Motor neuron (in vitro differentiated cells): ENCODE data around the gene PARVB. TPM values are rescaled to one million over a fixed set of nuclear protein-coding genes. Genes with fewer than 3 reads are reported as not detected.
A peak's percentile ranks its signal among the peaks of the same experiment; 100 is the strongest.

Source experiments
- ATAC-seq, 8 experiments: fragments of 200-7000 bp; cut with Tn5 transposase; replicated peaks in 6 of 8; 2 replicates each; pipeline ENCODE4 v1.8.0; 2021; ENCODE audit warnings: mild to moderate bottlenecking in 8 of 8, moderate library complexity in 8 of 8
- H3K27ac ChIP-seq, 2 donors: fragments of 250-450 bp; sonication (Bioruptor Pico); 2 replicates each; pipeline ENCODE4 v1.9.0; 2021; ENCODE audit warnings: antibody characterized with exemption in 2 of 2, mild to moderate bottlenecking in 2 of 2, moderate library complexity in 1 of 2
- H3K4me1 ChIP-seq, 2 donors: fragments of 250-450 bp; sonication (Bioruptor Pico); replicated peaks in 1 of 2; 2 replicates each; pipeline ENCODE4 v1.6.1; 2021; ENCODE audit warnings: antibody characterized with exemption in 2 of 2, mild to moderate bottlenecking in 2 of 2, moderate library complexity in 1 of 2
- H3K4me3 ChIP-seq, 5 donors: fragments of 250-450 bp; sonication (Bioruptor Pico); 2 replicates each; pipeline ENCODE4 v1.9.0; 2021; ENCODE audit warnings: antibody characterized with exemption in 5 of 5, mild to moderate bottlenecking in 5 of 5, moderate library complexity in 4 of 5
- WGBS, 10 experiments: fragments of 450-650 bp; shearing (Covaris generic); methylation state at CpG; one replicate each; pipeline ENCODE4 v1.0.0; 2022; 5-methylcytosine and 5-hydroxymethylcytosine counted together
- in situ Hi-C, 9 experiments: fragments of 400-800 bp; cut with MboI; loops; one replicate each; pipeline ENCODE4 v1.15.0; 2021; ENCODE audit warnings: low sequenced_read_pairs in 9 of 9, low pct_unique_long_range_greater_than_20kb in 2 of 9; ENCODE audit not compliant: unreplicated experiment in 9 of 9
- total RNA-seq, 8 experiments: library from RNA; unstranded; fragments of 300-600 nt; gene quantifications; 2 replicates each; pipeline versions ENCODE4 v1.2.3 to v1.2.4, GENCODE V29; 2022

The PARVB gene
- total RNA-seq, 8 experiments from 2014 or later, result 0.65 to 66.5 (median 3.3) TPM

- Histone ChIP-seq H3K4me1 (peaks cover 11 to 17% of the 10 kb centered on the region in 2 donors), H3K4me3 (no peak overlapping the region), H3K27ac (no peak overlapping the region)
- ATAC-seq, result peak in 1 of 8 experiments; percentile 9
- WGBS, 10 experiments, result 50 to 100% (median 82%) methylated on average over 1 to 8 of the region's 10 CpGs; no CpG with 5 or more reads in 3 of the 10 experiments
- in situ Hi-C loops, result no loop called here
These were observed 149.1 kb downstream of the PARVB start for GRCh38 chr22:44173154-44173553.

GRCh38 chr22:44175676-44176075 lies 151.6 kb downstream of the PARVB start:
- in situ Hi-C loops, result no loop called here
- no peak for ATAC-seq
- Histone ChIP-seq H3K4me1 (peaks cover 15 to 21% of the 10 kb centered on the region in 2 donors), H3K4me3 (no peak overlapping the region), H3K27ac (no peak overlapping the region)
- WGBS, 10 experiments, result 81 to 100% (median 92%) methylated on average over 1 to 2 of the region's 8 CpGs; no CpG with 5 or more reads in 6 of the 10 experiments

GRCh38 chr22:44179196-44179988 lies 155.3 kb downstream of the PARVB start:
- 34 to 100% (median 53%) methylated on average over 1 to 8 of the region's 10 CpGs; no CpG with 5 or more reads in 1 of the 10 experiments for WGBS, 10 experiments
- ATAC-seq, result peak in 3 of 8 experiments; percentile 23 to 57 (median 32)

GRCh38 chr22:44179989-44180705 lies 156.0 kb downstream of the PARVB start:
- in situ Hi-C loops, result no loop called here
- ATAC-seq, result peak in 3 of 8 experiments; percentile 16 to 31 (median 30)
- Histone ChIP-seq H3K4me3 (no peak overlapping the region), H3K4me1 (peaks cover 7% of the 10 kb centered on the region in 2 donors), H3K27ac (no peak overlapping the region)
- WGBS, 10 experiments, result 71 to 93% (median 87%) methylated on average over 1 to 3 of the region's 6 CpGs; no CpG with 5 or more reads in 4 of the 10 experiments

More at GRCh38 chr22:44179196-44179988, 155.3 kb downstream of the PARVB start:
- Histone ChIP-seq H3K4me1 (peaks cover 7% of the 10 kb centered on the region in 2 donors), H3K4me3 (no peak overlapping the region), H3K27ac (no peak overlapping the region)
- in situ Hi-C loops, result no loop called here

GRCh38 chr22:44180706-44181032 lies 156.6 kb downstream of the PARVB start, which contains the start of gene PARVG:
PARVG (plus strand) TSS chr22:44180925; CDS start chr22:44183330, 2,405 bp downstream.
- ATAC-seq, result peak in 2 of 8 experiments; percentile 26 to 57
- 0 to 83% (median 70%) methylated on average over 1 to 5 of the region's 5 CpGs; no CpG with 5 or more reads in 1 of the 10 experiments for WGBS, 10 experiments

GRCh38 chr22:44181033-44181911 lies 157.2 kb downstream of the PARVB start:
- peak in 5 of 8 experiments; percentile 24 to 86 (median 38) for ATAC-seq
- no peak overlapping the region for H3K27ac ChIP-seq
- peaks cover 7% of the 10 kb centered on the region in 2 donors for H3K4me1 ChIP-seq
- no peak overlapping the region for H3K4me3 ChIP-seq
- in situ Hi-C loops, result no loop called here
- 58 to 89% (median 80%) methylated on average over 1 to 5 of the region's 40 CpGs; no CpG with 5 or more reads in 5 of the 10 experiments for WGBS, 10 experiments

More at GRCh38 chr22:44180706-44181032, 156.6 kb downstream of the PARVB start, which contains the start of gene PARVG:
- H3K27ac ChIP-seq, result no peak within 1 kb of the TSS
- in situ Hi-C loops, result no loop called here
- peaks cover 7% of the 10 kb centered on the region in 2 donors for H3K4me1 ChIP-seq
- H3K4me3 ChIP-seq, result no peak within 1 kb of the TSS

GRCh38 chr22:44181912-44182587 lies 157.9 kb downstream of the PARVB start:
- ATAC-seq, result no peak
- Histone ChIP-seq H3K27ac (no peak overlapping the region), H3K4me3 (no peak overlapping the region), H3K4me1 (peaks cover 7% of the 10 kb centered on the region in 2 donors)
- in situ Hi-C loops, result no loop called here
- WGBS, 10 experiments, result 92% methylated on average over 6 of the region's 17 CpGs; no CpG with 5 or more reads in 9 of the 10 experiments

GRCh38 chr22:44182588-44183286 lies 158.6 kb downstream of the PARVB start:
- Histone ChIP-seq H3K4me3 (no peak overlapping the region), H3K27ac (no peak overlapping the region), H3K4me1 (peaks cover 7% of the 10 kb centered on the region in 2 donors)
- no peak for ATAC-seq
- WGBS, 10 experiments, result 80 to 100% (median 96%) methylated on average over 1 to 4 of the region's 17 CpGs; no CpG with 5 or more reads in 7 of the 10 experiments
- in situ Hi-C loops, result no loop called here

- no peak for ATAC-seq
- no peak overlapping the region for H3K4me3 ChIP-seq
- in situ Hi-C loops, result no loop called here
These were observed 159.1 kb downstream of the PARVB start for GRCh38 chr22:44183287-44183588.

GRCh38 chr22:44184006-44184405 lies 159.9 kb downstream of the PARVB start:
- H3K27ac ChIP-seq, result no peak overlapping the region
- WGBS, 10 experiments, result 27 to 96% (median 86%) methylated on average over 1 to 4 of the region's 4 CpGs; no CpG with 5 or more reads in 1 of the 10 experiments
- ATAC-seq, result no peak
- H3K4me1 ChIP-seq, result peaks cover 7% of the 10 kb centered on the region in 2 donors
- H3K4me3 ChIP-seq, result no peak overlapping the region
- in situ Hi-C loops, result no loop called here

More at GRCh38 chr22:44183287-44183588, 159.1 kb downstream of the PARVB start:
- H3K27ac ChIP-seq, result no peak overlapping the region
- peaks cover 7% of the 10 kb centered on the region in 2 donors for H3K4me1 ChIP-seq
- WGBS, 10 experiments, result 63 to 100% (median 92%) methylated on average over 1 to 5 of the region's 8 CpGs; no CpG with 5 or more reads in 6 of the 10 experiments

GRCh38 chr22:44185237-44186120 lies 161.4 kb downstream of the PARVB start:
- 57 to 100% (median 85%) methylated on average over 1 to 9 of the region's 16 CpGs; no CpG with 5 or more reads in 2 of the 10 experiments for whole genome bisulfite sequencing, 10 experiments
- Histone ChIP-seq H3K4me1 (peaks cover 0 to under 1% of the 10 kb centered on the region in 2 donors), H3K4me3 (no peak overlapping the region), H3K27ac (no peak overlapping the region)
- in situ Hi-C loops, result no loop called here
- ATAC-seq, result no peak
